Cardiac muscle cell (in vitro differentiated cells and primary cell): ENCODE data around the gene MRPL24. TPM values are rescaled to one million over a fixed set of nuclear protein-coding genes. Genes with fewer than 3 reads are reported as not detected.

Experiments
- DNase-seq, 2 donors: peaks; one replicate each; pipeline versions ENCODE4 v3.0.0 to v3.0.0-alpha.2; 2010 to 2017; ENCODE audit warnings: low read depth in 1 of 2, low spot score in 1 of 2
- H3K27ac ChIP-seq: fragments of 200-600 bp; sonication (generic); 2 replicates; pipeline ENCODE4 v1.5.1; 2016
- H3K27me3 ChIP-seq: fragments of 200-600 bp; sonication (generic); 2 replicates; pipeline ENCODE4 v1.6.0; 2016; ENCODE audit warnings: control low read depth
- H3K36me3 ChIP-seq: fragments of 200-600 bp; sonication (generic); 2 replicates; pipeline ENCODE4 v1.5.1; 2016; ENCODE audit warnings: control low read depth
- H3K4me1 ChIP-seq: fragments of 200-600 bp; sonication (generic); 2 replicates; pipeline ENCODE4 v1.8.1; 2017; ENCODE audit warnings: low read depth, mild to moderate bottlenecking, mixed run types
- H3K4me3 ChIP-seq: fragments of 200-600 bp; sonication (generic); 2 replicates; pipeline ENCODE4 v1.5.1; 2016; ENCODE audit warnings: mild to moderate bottlenecking
- H3K9me3 ChIP-seq: fragments of 200-600 bp; sonication (generic); 2 replicates; pipeline ENCODE4 v1.5.1; 2017; ENCODE audit warnings: low read depth, mild to moderate bottlenecking, control low read depth
- polyA plus RNA-seq: library from polyadenylated mRNA; unstranded; fragments of >200 nt; fragmentation: Nextera tagmentation; extraction: Ambion mirVana; gene quantifications from 2 replicates; pipeline ENCODE4 v1.2.1, GENCODE V29; 2016
- total RNA-seq: library from RNA; depleted of rRNA; stranded (reverse); fragments of >200 nt; gene quantifications from 2 replicates; pipeline ENCODE4 v1.2.3, GENCODE V29; 2016
- TF ChIP-seq, protein P1 (sequence below): IDR thresholded peaks from 2 replicates; pipeline ENCODE4 v1.5.1; 2012; ENCODE audit warnings: low read depth, mild to moderate bottlenecking, low read length

MRPL24 gene
- total and polyA plus RNA-seq, 2 experiments from 2014 or later, result 34.9 to 77.7 TPM

DNA sequence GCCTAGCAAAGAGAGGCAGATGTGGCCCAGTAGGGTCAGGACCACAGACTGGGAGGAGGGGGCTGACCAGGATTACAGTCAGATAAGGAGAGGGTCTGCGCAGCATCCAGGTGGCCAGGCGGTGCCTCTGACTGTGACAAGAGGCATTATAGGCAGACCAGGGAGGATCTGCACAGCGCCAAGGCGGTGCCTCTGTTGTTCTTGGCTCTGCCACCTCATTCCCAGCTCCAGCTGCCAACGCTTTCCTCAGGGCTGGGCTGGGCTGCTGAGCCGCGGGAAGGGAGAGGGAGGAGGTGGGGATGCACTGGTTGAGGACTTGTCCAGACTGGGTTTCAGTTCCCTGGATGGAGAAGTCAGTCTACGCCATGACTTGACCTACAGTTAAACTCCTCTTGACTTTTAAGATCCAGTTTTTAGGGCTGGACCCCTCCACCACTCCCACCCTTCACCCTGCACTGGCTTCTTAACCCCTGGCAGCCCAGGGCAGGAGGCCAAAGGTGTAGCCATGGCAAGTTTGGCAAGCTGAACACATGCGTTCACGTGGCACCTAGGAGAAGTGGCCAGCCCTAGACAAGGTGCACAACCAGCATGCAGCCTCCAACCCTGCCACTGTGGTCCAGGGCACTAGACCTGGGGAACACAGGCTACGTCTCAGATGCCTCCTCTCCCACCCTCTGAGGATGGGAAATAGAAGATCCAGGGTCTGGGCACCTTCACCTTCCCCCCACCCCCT is 31.0 kb downstream of the MRPL24 start:
- no peaks in the 10 kb centered on the region for H3K9me3 ChIP-seq
- H3K27me3 ChIP-seq, result no peaks in the 10 kb centered on the region
- no peak overlapping the region for H3K4me3 ChIP-seq
- no peaks in the 10 kb centered on the region for H3K36me3 ChIP-seq
- H3K27ac ChIP-seq, result peak overlapping the region; percentile 86
- TF ChIP-seq, protein P1, sequence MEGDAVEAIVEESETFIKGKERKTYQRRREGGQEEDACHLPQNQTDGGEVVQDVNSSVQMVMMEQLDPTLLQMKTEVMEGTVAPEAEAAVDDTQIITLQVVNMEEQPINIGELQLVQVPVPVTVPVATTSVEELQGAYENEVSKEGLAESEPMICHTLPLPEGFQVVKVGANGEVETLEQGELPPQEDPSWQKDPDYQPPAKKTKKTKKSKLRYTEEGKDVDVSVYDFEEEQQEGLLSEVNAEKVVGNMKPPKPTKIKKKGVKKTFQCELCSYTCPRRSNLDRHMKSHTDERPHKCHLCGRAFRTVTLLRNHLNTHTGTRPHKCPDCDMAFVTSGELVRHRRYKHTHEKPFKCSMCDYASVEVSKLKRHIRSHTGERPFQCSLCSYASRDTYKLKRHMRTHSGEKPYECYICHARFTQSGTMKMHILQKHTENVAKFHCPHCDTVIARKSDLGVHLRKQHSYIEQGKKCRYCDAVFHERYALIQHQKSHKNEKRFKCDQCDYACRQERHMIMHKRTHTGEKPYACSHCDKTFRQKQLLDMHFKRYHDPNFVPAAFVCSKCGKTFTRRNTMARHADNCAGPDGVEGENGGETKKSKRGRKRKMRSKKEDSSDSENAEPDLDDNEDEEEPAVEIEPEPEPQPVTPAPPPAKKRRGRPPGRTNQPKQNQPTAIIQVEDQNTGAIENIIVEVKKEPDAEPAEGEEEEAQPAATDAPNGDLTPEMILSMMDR, result no peak
- peaks cover 69% of the 10 kb centered on the region for H3K4me1 ChIP-seq
- DNase-seq, result peak in 1 of 2 donors; percentile 78

- peak overlapping the region; percentile 86 for H3K27ac ChIP-seq
- no peak overlapping the region for H3K4me3 ChIP-seq
- H3K4me1 ChIP-seq, result peaks cover 66% of the 10 kb centered on the region
- H3K36me3 ChIP-seq, result no peaks in the 10 kb centered on the region
- H3K27me3 ChIP-seq, result no peaks in the 10 kb centered on the region
- H3K9me3 ChIP-seq, result no peaks in the 10 kb centered on the region
- TF ChIP-seq, protein P1, result no peak
- DNase-seq, result no peak
Measured at GRCh38 chr1:156709031-156709430, 31.9 kb downstream of the MRPL24 start.

DNA sequence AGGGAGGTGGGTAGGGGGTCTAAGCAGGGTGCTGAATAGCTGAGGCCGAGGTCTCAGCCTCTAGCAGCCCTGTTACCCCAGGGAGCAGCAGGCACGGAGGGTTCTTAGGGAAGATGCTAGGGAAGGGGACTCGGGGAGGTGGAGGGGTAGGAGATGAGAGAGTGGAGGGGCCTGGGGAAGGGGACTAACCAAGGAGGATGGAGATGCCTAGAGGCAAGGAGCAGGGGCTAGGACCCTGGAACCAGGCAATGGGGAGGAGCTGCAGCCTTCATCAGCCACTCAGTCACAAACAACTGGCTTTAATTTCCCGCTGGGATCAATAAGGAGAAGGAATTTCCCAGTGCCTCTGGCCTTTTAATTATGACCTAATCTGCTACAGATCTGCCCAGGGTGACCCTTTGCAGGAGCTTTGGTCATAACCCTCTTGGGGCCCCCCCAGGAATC is 32.6 kb downstream of the MRPL24 start:
- no peak for DNase-seq
- H3K27me3 ChIP-seq, result no peaks in the 10 kb centered on the region
- H3K36me3 ChIP-seq, result no peaks in the 10 kb centered on the region
- no peaks in the 10 kb centered on the region for H3K9me3 ChIP-seq
- TF ChIP-seq, protein P1, result no peak
- H3K4me3 ChIP-seq, result no peak overlapping the region
- H3K27ac ChIP-seq, result no peak overlapping the region
- peaks cover 73% of the 10 kb centered on the region for H3K4me1 ChIP-seq

- Histone ChIP-seq H3K36me3 (no peaks in the 10 kb centered on the region), H3K4me1 (peaks cover 68% of the 10 kb centered on the region), H3K4me3 (no peak overlapping the region), H3K27ac (no peak overlapping the region), H3K9me3 (no peaks in the 10 kb centered on the region), H3K27me3 (no peaks in the 10 kb centered on the region)
- peak in 1 of 2 donors; percentile 71 for DNase-seq
- TF ChIP-seq, protein P1, result no peak
Measured at GRCh38 chr1:156707417-156708217, 33.3 kb downstream of the MRPL24 start.

DNA sequence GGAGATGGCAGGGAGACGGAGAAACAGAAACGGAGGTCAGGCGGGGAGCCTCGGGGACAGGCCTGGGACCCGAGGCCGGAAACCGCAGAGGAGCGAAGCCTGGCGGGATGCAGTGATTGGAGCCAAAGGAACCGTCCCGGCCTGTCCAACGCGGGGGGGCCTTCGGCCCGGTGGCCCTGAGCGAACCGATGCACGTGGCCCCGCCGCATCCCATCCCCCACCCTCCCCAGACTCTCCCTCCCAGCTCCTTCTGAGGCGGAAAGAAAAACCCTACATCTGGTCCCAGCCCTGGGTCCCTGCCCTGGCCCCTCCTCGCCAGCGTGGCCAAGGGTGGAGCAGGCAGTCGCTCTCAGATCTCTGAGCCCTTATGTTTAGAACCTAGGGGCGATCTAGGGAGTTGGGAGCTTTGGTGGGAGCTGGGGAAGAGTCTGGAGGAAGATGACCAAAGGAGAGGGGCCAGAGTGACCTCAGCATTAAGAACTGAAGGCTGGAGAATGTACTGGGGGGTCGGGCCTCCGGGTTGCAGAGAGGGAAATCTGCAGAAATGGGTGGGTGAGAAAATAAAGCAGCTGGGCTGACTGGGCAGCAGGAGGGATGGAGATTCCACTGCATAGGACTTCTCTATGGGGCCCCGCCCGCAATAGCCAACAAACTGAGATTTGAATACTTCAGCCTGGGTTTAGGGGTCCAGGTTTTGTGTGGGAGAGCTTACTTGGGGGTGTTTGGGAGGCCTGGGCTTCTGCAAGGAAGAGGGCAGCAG is 34.1 kb downstream of the MRPL24 start:
- Histone ChIP-seq H3K27me3 (no peaks in the 10 kb centered on the region), H3K4me1 (peaks cover 60% of the 10 kb centered on the region), H3K9me3 (no peaks in the 10 kb centered on the region), H3K27ac (peak overlapping the region; percentile 68), H3K36me3 (no peaks in the 10 kb centered on the region), H3K4me3 (peak overlapping the region; percentile 77)
- peak; percentile 59 to 83 for DNase-seq
- TF ChIP-seq, protein P1, result no peak
